Measurements from ENCODE around the gene TMEM147. TPM values are rescaled to one million over a fixed set of nuclear protein-coding genes. Genes with fewer than 3 reads are reported as not detected.

Gene TMEM147
- total RNA-seq, 1 donor from 2014 or later: 86.3 TPM

GRCh38 chr19:35553385-35554000, 8.1 kb downstream of the TMEM147 start:
- Mint-ChIP-seq H3K4me3 (ENCODE audit: unreplicated experiment) (no peak overlapping the region), H3K36me3 (ENCODE audit: low read depth) (peaks cover 10% of the 10 kb centered on the region), H3K9me3 (ENCODE audit: low read depth) (no peaks in the 10 kb centered on the region), H3K27ac (ENCODE audit: unreplicated experiment) (no peak overlapping the region), H3K4me1 (ENCODE audit: low read depth) (peaks cover 4% of the 10 kb centered on the region), H3K27me3 (ENCODE audit: low read depth) (peaks cover 5% of the 10 kb centered on the region)
- TF ChIP-seq CTCF (IDR thresholded peaks at IDR 0.05): no peak
- DNase-seq (ENCODE audit: low spot score): no peak

GRCh38 chr19:35554076-35554475, 8.7 kb downstream of the TMEM147 start:
- Mint-ChIP-seq H3K27ac (ENCODE audit: unreplicated experiment) (no peak overlapping the region), H3K4me3 (ENCODE audit: unreplicated experiment) (no peak overlapping the region), H3K4me1 (ENCODE audit: low read depth) (peaks cover 4% of the 10 kb centered on the region), H3K9me3 (ENCODE audit: low read depth) (no peaks in the 10 kb centered on the region), H3K36me3 (ENCODE audit: low read depth) (peaks cover 9% of the 10 kb centered on the region), H3K27me3 (ENCODE audit: low read depth) (peaks cover 9% of the 10 kb centered on the region)
- TF ChIP-seq CTCF (IDR thresholded peaks at IDR 0.05): no peak
- no peak for DNase-seq (ENCODE audit: low spot score)

- peak; percentile 68 for TF ChIP-seq CTCF (IDR thresholded peaks at IDR 0.05)
- peaks cover 4% of the 10 kb centered on the region for H3K4me1 Mint-ChIP-seq (ENCODE audit: low read depth)
- no peaks in the 10 kb centered on the region for H3K9me3 Mint-ChIP-seq (ENCODE audit: low read depth)
- no peak for DNase-seq (ENCODE audit: low spot score)
- H3K27ac Mint-ChIP-seq (ENCODE audit: unreplicated experiment): no peak overlapping the region
- no peak overlapping the region for H3K4me3 Mint-ChIP-seq (ENCODE audit: unreplicated experiment)
- H3K36me3 Mint-ChIP-seq (ENCODE audit: low read depth): peaks cover 4% of the 10 kb centered on the region
- H3K27me3 Mint-ChIP-seq (ENCODE audit: low read depth): peaks cover 22% of the 10 kb centered on the region
These were observed 10.0 kb downstream of the TMEM147 start for GRCh38 chr19:35555301-35556005.

- Mint-ChIP-seq H3K36me3 (ENCODE audit: low read depth) (no peaks in the 10 kb centered on the region), H3K4me1 (ENCODE audit: low read depth) (peaks cover 4% of the 10 kb centered on the region), H3K27ac (ENCODE audit: unreplicated experiment) (no peak overlapping the region), H3K4me3 (ENCODE audit: unreplicated experiment) (no peak overlapping the region), H3K27me3 (ENCODE audit: low read depth) (peaks cover 29% of the 10 kb centered on the region), H3K9me3 (ENCODE audit: low read depth) (no peaks in the 10 kb centered on the region)
- no peak for DNase-seq (ENCODE audit: low spot score)
- peak; percentile 5 for TF ChIP-seq CTCF (IDR thresholded peaks at IDR 0.05)
These were observed 10.7 kb downstream of the TMEM147 start for GRCh38 chr19:35556025-35556590.

- peak; percentile 63 for DNase-seq (ENCODE audit: low spot score)
- Mint-ChIP-seq H3K27ac (ENCODE audit: unreplicated experiment) (no peak overlapping the region), H3K4me1 (ENCODE audit: low read depth) (peaks cover 4% of the 10 kb centered on the region), H3K27me3 (ENCODE audit: low read depth) (peaks cover 34% of the 10 kb centered on the region), H3K4me3 (ENCODE audit: unreplicated experiment) (peak overlapping the region; percentile 31), H3K9me3 (ENCODE audit: low read depth) (no peaks in the 10 kb centered on the region), H3K36me3 (ENCODE audit: low read depth) (no peaks in the 10 kb centered on the region)
- no peak for TF ChIP-seq CTCF (IDR thresholded peaks at IDR 0.05)
These were observed 11.6 kb downstream of the TMEM147 start for GRCh38 chr19:35556846-35557538.

Measured in chondrocyte (in vitro differentiated cells).